Adrenal gland (tissue), 12 donors: Measurements from ENCODE around the gene MARS1. TPM values are rescaled to one million over a fixed set of nuclear protein-coding genes. Genes with fewer than 3 reads are reported as not detected.

Experiments used
- DNase-seq, 7 donors: peaks; one replicate each; pipeline ENCODE4 v3.0.0-alpha.2; 2019 to 2020
- H3K27ac ChIP-seq, 5 donors: fragments of 200-600 bp; sonication (generic) in 4 of 5; 1 replicate in 3 of 5; 2 replicates in 2 of 5; pipeline versions ENCODE4 v1.5.1 to v1.8.0; 2016 to 2020; ENCODE audit warnings: mild to moderate bottlenecking in 1 of 5
- H3K27me3 ChIP-seq: fragments of 200-600 bp; 2 replicates; pipeline ENCODE4 v1.8.0; 2021
- H3K36me3 ChIP-seq, 2 donors: fragments of 200-600 bp; replicated peaks in 1 of 2; 1 replicate in 1 of 2; 2 replicates in 1 of 2; pipeline versions ENCODE4 v1.5.1 to v1.8.0; 2018 to 2022
- H3K4me1 ChIP-seq, 2 donors: fragments of 200-600 bp; replicated peaks in 1 of 2; 1 replicate in 1 of 2; 2 replicates in 1 of 2; pipeline versions ENCODE4 v1.5.1 to v1.8.0; 2018 to 2021
- H3K4me3 ChIP-seq, 4 donors: fragments of 200-600 bp; sonication (generic) in 3 of 4; one replicate each; pipeline ENCODE4 v1.5.1; 2016 to 2018
- H3K9me3 ChIP-seq, 3 donors: fragments of 200-600 bp; sonication (generic) in 1 of 3; replicated peaks in 1 of 3; 1 replicate in 2 of 3; 2 replicates in 1 of 3; pipeline versions ENCODE4 v1.5.1 to v1.8.0; 2016 to 2021
- CTCF ChIP-seq, 6 experiments: fragments of 450-650 bp in 4 of 6; fragments of 200-600 bp in 2 of 6; sonication (generic) in 1 of 6; IDR thresholded peaks; 1 replicate in 5 of 6; 2 replicates in 1 of 6; pipeline versions ENCODE4 v1.5.1 to v1.8.0; 2016 to 2021; ENCODE audit warnings: antibody characterized with exemption in 6 of 6, mild to moderate bottlenecking in 2 of 6, moderate library complexity in 1 of 6
- POLR2A ChIP-seq, 2 donors: fragments of 450-650 bp; IDR thresholded peaks; one replicate each; pipeline ENCODE4 v1.6.1; 2017; ENCODE audit warnings: antibody characterized with exemption in 2 of 2, mild to moderate bottlenecking in 2 of 2, moderate library complexity in 1 of 2
- WGBS, 4 donors: extraction: QIAGEN DNeasy Blood & Tissue Kit in 2 of 4; methylation state at CpG; one replicate each; pipeline versions ENCODE4 v1.1.5 to v1.1.7; 2013 to 2017; 5-methylcytosine and 5-hydroxymethylcytosine counted together
- intact Hi-C, 2 donors: fragments of 100-400 bp; cut with DNase I; formaldehyde crosslinking; loops; one replicate each; pipeline versions ENCODE4 v1.14.1 to v1.15.0; 2022 to 2023
- polyA plus RNA-seq, 3 donors: library from polyadenylated mRNA; stranded (reverse); fragments of 200-250 nt in 2 of 3; fragments of 350-450 nt in 1 of 3; fragmentation: Illumina TruSeq in 1 of 3; extraction: RNeasy Lipid Tissue Mini Kit (QIAGEN cat#74804) in 1 of 3; gene quantifications; one replicate each; pipeline ENCODE4 v1.2.3, GENCODE V29; 2013 to 2014
- total RNA-seq, 9 donors: library from RNA; depleted of rRNA in 4 of 9; stranded (reverse); fragments of >200 nt in 4 of 9; fragments of 120-200 nt in 1 of 9; fragmentation: NEBNext Ultra II Directional in 1 of 9; extraction: Animal tissue kit (Norgen Biotek cat#: 25700) in 1 of 9; gene quantifications; one replicate each; pipeline versions ENCODE4 v1.1.0 to v1.2.4, GENCODE V29; 2013 to 2023
- donor health status: healthy with polysubstance abuse.
- donor health status: Bipolar disorder and iron deficiency.
- donor health status: DM: yes; HTN: yes; CAD: no.
- donor health status: DM: no; HTN: no; CAD: no.
- donor health status: DM: no; HTN: no; CAD: no.
- donor health status: DM: yes; HTN: yes; CAD: no.

MARS1 gene
- total and polyA plus RNA-seq, 12 donors, result 38.3 to 210 (median 135) TPM

- H3K36me3 ChIP-seq, result no peaks in the 10 kb centered on the region
- whole genome bisulfite sequencing, 4 donors, result 94 to 95% (median 94%) methylated on average over 6 to 7 of the region's 7 CpGs; no CpG with 5 or more reads in 1 of the 4 donors
- H3K4me1 ChIP-seq, result no peaks in the 10 kb centered on the region
- TF ChIP-seq CTCF (IDR thresholded peaks at IDR 0.05) (no peak), POLR2A (IDR thresholded peaks at IDR 0.05) (no peak)
- H3K9me3 ChIP-seq, result no peaks in the 10 kb centered on the region
- intact Hi-C loops, result no loop called here
- H3K27ac ChIP-seq, result no peak overlapping the region
- H3K4me3 ChIP-seq, result no peak overlapping the region
- no peak for DNase-seq
- no peaks in the 10 kb centered on the region for H3K27me3 ChIP-seq
These were observed 38.5 kb upstream of the MARS1 start for GRCh38 chr12:57449375-57449774.

DNA sequence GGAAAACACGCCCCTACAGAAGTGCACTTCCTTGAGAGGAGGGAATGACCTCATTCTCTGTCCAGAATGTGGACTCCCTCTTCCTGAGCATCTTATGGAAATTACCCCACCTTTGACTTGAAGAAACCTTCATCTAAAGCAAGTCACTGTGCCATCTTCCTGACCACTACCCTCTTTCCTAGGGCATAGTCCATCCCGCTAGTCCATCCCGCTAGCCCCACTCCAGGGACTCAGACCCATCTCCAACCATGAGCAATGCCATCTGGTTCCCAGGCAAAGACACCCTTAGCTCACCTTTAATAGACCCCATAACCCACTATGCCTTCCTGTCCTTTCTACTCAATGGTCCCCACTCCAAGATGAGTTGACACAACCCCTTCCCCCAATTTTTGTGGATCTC, 37.8 kb upstream of the MARS1 start:
- H3K27ac ChIP-seq, result no peak overlapping the region
- no peaks in the 10 kb centered on the region for H3K27me3 ChIP-seq
- TF ChIP-seq CTCF (IDR thresholded peaks at IDR 0.05) (no peak), POLR2A (IDR thresholded peaks at IDR 0.05) (no peak)
- no peaks in the 10 kb centered on the region for H3K4me1 ChIP-seq
- intact Hi-C loops, result loop anchor here (5.0 kb wide), 3 partner anchors 143 to 238 kb away; no protein-coding TSS in a partner anchor
- H3K4me3 ChIP-seq, result no peak overlapping the region
- DNase-seq, result no peak
- WGBS, 4 donors, result 76 to 86% (median 84%) methylated on average over 3 of the region's 3 CpGs
- H3K36me3 ChIP-seq, result no peaks in the 10 kb centered on the region
- no peaks in the 10 kb centered on the region for H3K9me3 ChIP-seq

DNA sequence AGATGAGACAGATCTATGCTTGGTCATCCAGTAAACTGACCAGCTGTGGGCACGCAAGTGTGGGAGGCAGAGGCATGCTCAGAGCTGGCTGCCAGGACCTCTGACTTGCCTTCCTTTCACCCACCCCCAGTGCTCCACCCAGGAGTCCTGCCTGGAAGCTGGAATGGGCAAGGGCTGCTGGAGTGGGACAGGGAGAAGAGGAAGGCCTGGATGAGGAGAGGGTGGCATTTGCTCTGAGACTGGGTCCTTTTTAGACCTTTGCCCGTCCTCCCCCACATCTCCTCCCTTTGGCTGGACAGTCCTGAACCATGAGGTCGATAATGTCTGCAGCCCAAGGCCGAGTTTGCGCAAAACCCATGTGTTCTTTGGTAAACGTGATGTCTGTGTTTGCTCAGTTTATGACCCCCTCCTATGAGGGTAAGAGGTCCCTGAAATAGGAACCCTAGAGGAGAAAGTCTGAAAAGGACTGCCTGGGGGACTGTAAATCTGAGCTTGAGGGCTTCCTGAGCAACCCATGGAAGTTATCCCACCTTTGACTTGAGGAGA, 36.6 kb upstream of the MARS1 start:
- H3K4me3 ChIP-seq, result no peak overlapping the region
- no peaks in the 10 kb centered on the region for H3K4me1 ChIP-seq
- WGBS, 4 donors, result 61 to 78% (median 68%) methylated on average over 6 of the region's 6 CpGs
- no peaks in the 10 kb centered on the region for H3K36me3 ChIP-seq
- intact Hi-C loops, result loop anchor here (5.0 kb wide), 3 partner anchors 144 to 239 kb away; no protein-coding TSS in a partner anchor
- H3K9me3 ChIP-seq, result no peaks in the 10 kb centered on the region
- TF ChIP-seq CTCF (IDR thresholded peaks at IDR 0.05) (no peak), POLR2A (IDR thresholded peaks at IDR 0.05) (no peak)
- no peak for DNase-seq
- H3K27ac ChIP-seq, result no peak overlapping the region
- H3K27me3 ChIP-seq, result no peaks in the 10 kb centered on the region

GRCh38 chr12:57452181-57452936, 35.5 kb upstream of the MARS1 start:
- H3K36me3 ChIP-seq, result no peaks in the 10 kb centered on the region
- TF ChIP-seq CTCF (IDR thresholded peaks at IDR 0.05), result no peak
- no peak for TF ChIP-seq POLR2A (IDR thresholded peaks at IDR 0.05)
- 9 to 22% (median 21%) methylated on average over 7 to 9 of the region's 9 CpGs for WGBS, 4 donors
- H3K4me1 ChIP-seq, result no peaks in the 10 kb centered on the region
- intact Hi-C loops, result loop anchor here (2.0 to 5.0 kb wide), 4 partner anchors 145 to 240 kb away; no protein-coding TSS in a partner anchor
- H3K27me3 ChIP-seq, result no peaks in the 10 kb centered on the region
- DNase-seq, result peak in 1 of 7 donors; percentile 65
- H3K4me3 ChIP-seq, result no peak overlapping the region
- no peak overlapping the region for H3K27ac ChIP-seq
- no peaks in the 10 kb centered on the region for H3K9me3 ChIP-seq
